ENCODE results near the gene GABRR3. TPM values are rescaled to one million over a fixed set of nuclear protein-coding genes. Genes with fewer than 3 reads are reported as not detected.

Gene GABRR3
- total RNA-seq, 1 donor, result not detected

- TF ChIP-seq, protein P1, sequence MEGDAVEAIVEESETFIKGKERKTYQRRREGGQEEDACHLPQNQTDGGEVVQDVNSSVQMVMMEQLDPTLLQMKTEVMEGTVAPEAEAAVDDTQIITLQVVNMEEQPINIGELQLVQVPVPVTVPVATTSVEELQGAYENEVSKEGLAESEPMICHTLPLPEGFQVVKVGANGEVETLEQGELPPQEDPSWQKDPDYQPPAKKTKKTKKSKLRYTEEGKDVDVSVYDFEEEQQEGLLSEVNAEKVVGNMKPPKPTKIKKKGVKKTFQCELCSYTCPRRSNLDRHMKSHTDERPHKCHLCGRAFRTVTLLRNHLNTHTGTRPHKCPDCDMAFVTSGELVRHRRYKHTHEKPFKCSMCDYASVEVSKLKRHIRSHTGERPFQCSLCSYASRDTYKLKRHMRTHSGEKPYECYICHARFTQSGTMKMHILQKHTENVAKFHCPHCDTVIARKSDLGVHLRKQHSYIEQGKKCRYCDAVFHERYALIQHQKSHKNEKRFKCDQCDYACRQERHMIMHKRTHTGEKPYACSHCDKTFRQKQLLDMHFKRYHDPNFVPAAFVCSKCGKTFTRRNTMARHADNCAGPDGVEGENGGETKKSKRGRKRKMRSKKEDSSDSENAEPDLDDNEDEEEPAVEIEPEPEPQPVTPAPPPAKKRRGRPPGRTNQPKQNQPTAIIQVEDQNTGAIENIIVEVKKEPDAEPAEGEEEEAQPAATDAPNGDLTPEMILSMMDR (IDR thresholded peaks at IDR 0.05; ENCODE audit: insufficient read depth, low read length), result peak; percentile 92
- peak; percentile 81 for DNase-seq (ENCODE audit: low read depth)
- no peak overlapping the region for H3K4me3 ChIP-seq (ENCODE audit: low read depth, low read length)
Observed at GRCh38 chr3:98022978-98023820, 11.9 kb downstream of the GABRR3 start.

GRCh38 chr3:98021830-98022560 lies 13.1 kb downstream of the GABRR3 start:
- TF ChIP-seq, protein P1 (IDR thresholded peaks at IDR 0.05; ENCODE audit: insufficient read depth, low read length), result no peak
- DNase-seq (ENCODE audit: low read depth), result peak; percentile 51
- no peak overlapping the region for H3K4me3 ChIP-seq (ENCODE audit: low read depth, low read length)

DNA sequence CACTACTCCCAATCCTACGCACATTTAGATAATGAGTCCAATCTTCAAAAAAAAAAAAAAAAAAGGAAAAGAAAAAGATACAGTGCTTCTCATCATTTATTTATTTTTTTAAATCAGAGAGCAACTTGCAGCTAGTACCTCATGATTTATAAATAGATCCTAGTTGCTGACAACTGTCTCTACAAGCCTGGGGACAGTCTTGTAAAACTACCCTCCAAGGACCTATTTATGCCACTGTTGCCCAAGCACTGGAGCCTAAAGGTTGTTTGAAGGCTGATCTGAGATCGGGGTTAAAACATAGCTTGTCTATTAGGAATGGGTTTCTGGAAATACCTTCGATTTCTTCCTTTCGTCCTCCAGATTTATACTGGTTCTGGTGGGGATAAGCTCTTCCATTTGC lies 14.7 kb downstream of the GABRR3 start:
- TF ChIP-seq, protein P1 (IDR thresholded peaks at IDR 0.05; ENCODE audit: insufficient read depth, low read length), result no peak
- DNase-seq (ENCODE audit: low read depth), result no peak
- no peak overlapping the region for H3K4me3 ChIP-seq (ENCODE audit: low read depth, low read length)

GRCh38 chr3:98018301-98018700 lies 16.8 kb downstream of the GABRR3 start:
- DNase-seq (ENCODE audit: low read depth), result no peak
- TF ChIP-seq, protein P1 (IDR thresholded peaks at IDR 0.05; ENCODE audit: insufficient read depth, low read length), result no peak
- H3K4me3 ChIP-seq (ENCODE audit: low read depth, low read length), result no peak overlapping the region

DNA sequence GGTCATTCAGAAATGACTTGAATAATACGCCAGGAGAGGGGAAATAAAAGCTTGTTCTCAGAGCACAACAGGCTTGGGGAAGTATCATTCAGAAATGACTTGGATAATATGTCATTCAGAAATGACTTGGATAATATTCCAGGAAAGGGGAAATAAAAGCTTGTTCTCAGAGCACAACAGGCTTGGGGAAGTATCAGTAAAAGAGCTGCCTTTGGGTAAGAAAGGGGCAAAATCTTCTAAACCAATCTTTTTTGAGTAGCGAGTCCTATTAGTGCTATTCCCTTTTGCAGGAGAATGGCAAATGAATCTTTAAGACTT lies 20.9 kb downstream of the GABRR3 start:
- no peak for DNase-seq (ENCODE audit: low read depth)
- no peak overlapping the region for H3K4me3 ChIP-seq (ENCODE audit: low read depth, low read length)
- TF ChIP-seq, protein P1 (IDR thresholded peaks at IDR 0.05; ENCODE audit: insufficient read depth, low read length), result no peak

GRCh38 chr3:98013411-98014267 lies 21.5 kb downstream of the GABRR3 start:
- H3K4me3 ChIP-seq (ENCODE audit: low read depth, low read length), result no peak overlapping the region
- DNase-seq (ENCODE audit: low read depth), result no peak
- TF ChIP-seq, protein P1 (IDR thresholded peaks at IDR 0.05; ENCODE audit: insufficient read depth, low read length), result no peak

All from fibroblast of the aortic adventitia (primary cell).